Type B pancreatic cell (in vitro differentiated cells): ENCODE results near the gene MSH3. TPM values are rescaled to one million over a fixed set of nuclear protein-coding genes. Genes with fewer than 3 reads are reported as not detected.
"Not testable (repeated sequence)": the region's sequence is repeated elsewhere in the genome, so short reads cannot be mapped to it uniquely, and the experiment has no call there.

ENCODE experiments used
- DNase-seq: peaks from one replicate; pipeline ENCODE4 v3.0.0; 2021; ENCODE audit warnings: mixed read lengths; ENCODE audit not compliant: unreplicated experiment; ENCODE audit errors: extremely low spot score
- H3K27ac Mint-ChIP-seq: 2 replicates; pipeline ENCODE4 v1.8.0; 2021; ENCODE audit warnings: mild to moderate bottlenecking, mixed read lengths
- H3K27me3 Mint-ChIP-seq: 2 replicates; pipeline ENCODE4 v1.8.0; 2021; ENCODE audit warnings: mixed read lengths
- H3K36me3 Mint-ChIP-seq: 2 replicates; pipeline ENCODE4 v1.8.0; 2021; ENCODE audit warnings: mixed read lengths
- H3K4me1 Mint-ChIP-seq: one replicate; pipeline ENCODE4 v1.8.0; 2021; ENCODE audit warnings: mixed read lengths; ENCODE audit not compliant: unreplicated experiment
- H3K4me3 Mint-ChIP-seq: 2 replicates; pipeline ENCODE4 v1.8.0; 2021; ENCODE audit warnings: mild to moderate bottlenecking, mixed read lengths
- H3K9me3 Mint-ChIP-seq: 2 replicates; pipeline ENCODE4 v1.8.0; 2021; ENCODE audit warnings: mixed read lengths
- CTCF ChIP-seq: fragments of 200-600 bp; sonication (generic); conservative IDR thresholded peaks from 2 replicates; pipeline ENCODE4 v1.5.0; 2021; ENCODE audit warnings: antibody characterized with exemption, mild to moderate bottlenecking
- total RNA-seq: library from RNA; stranded (reverse); gene quantifications from 2 replicates; pipeline ENCODE4 v1.2.1, GENCODE V29; 2021; ENCODE audit warnings: low replicate concordance

The MSH3 gene
- total RNA-seq, 1 donor from 2014 or later = 13.9 TPM

DNA sequence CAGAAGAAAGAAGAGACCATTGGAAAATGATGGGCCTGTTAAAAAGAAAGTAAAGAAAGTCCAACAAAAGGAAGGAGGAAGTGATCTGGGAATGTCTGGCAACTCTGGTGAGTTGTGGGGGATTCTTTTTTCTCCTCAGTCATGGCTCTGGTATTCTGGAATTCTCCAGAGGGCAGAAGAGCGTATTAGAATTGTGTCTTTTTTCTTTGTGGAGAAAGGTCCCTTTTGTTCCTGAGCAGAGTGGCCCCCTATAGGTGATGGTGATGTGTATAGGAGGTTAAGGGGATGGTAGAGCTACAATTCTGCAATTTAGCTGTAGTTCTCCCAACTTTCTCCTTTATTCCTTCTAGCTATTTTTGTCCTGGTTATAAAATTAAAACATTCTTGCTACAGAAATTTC lies 2.0 kb downstream of the MSH3 start:
- Mint-ChIP-seq H3K27ac (peak overlapping the region; percentile 69), H3K36me3 (peaks cover 30% of the 10 kb centered on the region), H3K4me1 (peaks cover 26% of the 10 kb centered on the region), H3K27me3 (no peaks in the 10 kb centered on the region), H3K4me3 (peak overlapping the region; percentile 95), H3K9me3 (no peaks in the 10 kb centered on the region)
- no peak for DNase-seq
- TF ChIP-seq CTCF = no peak

- Mint-ChIP-seq H3K4me1 (peaks cover 16% of the 10 kb centered on the region), H3K27me3 (no peaks in the 10 kb centered on the region), H3K9me3 (no peaks in the 10 kb centered on the region), H3K27ac (no peak overlapping the region), H3K36me3 (peaks cover 34% of the 10 kb centered on the region), H3K4me3 (no peak overlapping the region)
- no peak for DNase-seq
- no peak for TF ChIP-seq CTCF
Measured at GRCh38 chr5:80659106-80659505, 4.7 kb downstream of the MSH3 start.

DNA sequence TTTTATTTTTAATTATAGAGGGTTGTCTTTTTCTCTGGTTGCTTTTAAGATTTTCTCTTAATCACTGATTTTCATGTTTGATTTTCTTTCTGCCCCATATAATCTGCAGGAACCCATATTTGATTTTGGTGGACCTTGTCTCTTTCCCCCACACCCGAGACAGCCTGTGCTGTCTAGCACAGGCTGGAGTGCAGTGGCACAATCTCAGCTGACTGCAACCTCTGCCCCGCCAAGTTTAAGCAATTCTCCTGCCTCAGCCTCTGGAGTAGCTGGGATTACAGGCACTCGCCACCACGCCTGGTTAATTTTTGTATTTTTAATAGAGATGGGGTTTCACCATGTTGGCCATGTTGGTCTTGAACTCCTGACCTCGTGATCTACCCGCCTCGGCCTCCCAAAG lies 6.2 kb downstream of the MSH3 start:
- not testable (repeated sequence) for H3K9me3 Mint-ChIP-seq, DNase-seq, H3K27ac Mint-ChIP-seq, H3K27me3 Mint-ChIP-seq, H3K4me1 Mint-ChIP-seq, H3K4me3 Mint-ChIP-seq
- H3K36me3 Mint-ChIP-seq = peaks cover 35% of the 10 kb centered on the region

GRCh38 chr5:80662108-80662507 lies 7.7 kb downstream of the MSH3 start:
- Mint-ChIP-seq H3K4me3 (no peak overlapping the region), H3K4me1 (no peaks in the 10 kb centered on the region), H3K27me3 (no peaks in the 10 kb centered on the region), H3K36me3 (peaks cover 40% of the 10 kb centered on the region), H3K27ac (no peak overlapping the region), H3K9me3 (no peaks in the 10 kb centered on the region)
- TF ChIP-seq CTCF = no peak
- DNase-seq = no peak

GRCh38 chr5:80665057-80665456 lies 10.6 kb downstream of the MSH3 start:
- peaks cover 34% of the 10 kb centered on the region for H3K36me3 Mint-ChIP-seq
- DNase-seq = no peak
- no peaks in the 10 kb centered on the region for H3K9me3 Mint-ChIP-seq
- no peak overlapping the region for H3K27ac Mint-ChIP-seq
- H3K27me3 Mint-ChIP-seq = no peaks in the 10 kb centered on the region
- H3K4me3 Mint-ChIP-seq = no peak overlapping the region
- TF ChIP-seq CTCF = no peak
- H3K4me1 Mint-ChIP-seq = no peaks in the 10 kb centered on the region

DNA sequence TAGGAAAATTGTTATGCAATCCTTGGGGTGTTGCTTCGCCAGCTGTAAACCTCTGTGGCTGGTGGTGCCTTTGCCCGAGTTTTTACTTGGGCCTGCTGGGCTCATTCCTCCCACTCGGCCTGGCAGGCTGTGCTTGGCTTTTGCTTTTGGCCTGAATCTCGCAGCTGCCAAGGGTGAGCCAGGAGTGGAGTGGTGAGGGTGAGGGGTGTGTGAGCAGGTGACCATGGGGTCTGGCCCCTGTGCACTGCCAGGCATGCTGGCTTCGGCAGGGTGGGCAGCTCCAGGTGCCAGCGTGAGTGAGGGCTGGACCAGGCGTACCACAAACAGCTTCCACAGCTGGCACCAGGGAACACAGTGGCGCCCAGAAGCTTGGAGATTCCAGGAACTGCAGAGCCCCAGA lies 12.9 kb downstream of the MSH3 start:
- no peak overlapping the region for H3K4me3 Mint-ChIP-seq
- no peaks in the 10 kb centered on the region for H3K27me3 Mint-ChIP-seq
- H3K27ac Mint-ChIP-seq = no peak overlapping the region
- no peaks in the 10 kb centered on the region for H3K9me3 Mint-ChIP-seq
- TF ChIP-seq CTCF = no peak
- H3K36me3 Mint-ChIP-seq = peaks cover 18% of the 10 kb centered on the region
- no peaks in the 10 kb centered on the region for H3K4me1 Mint-ChIP-seq
- no peak for DNase-seq
